ENCODE data around the gene LINC01488.

DNA sequence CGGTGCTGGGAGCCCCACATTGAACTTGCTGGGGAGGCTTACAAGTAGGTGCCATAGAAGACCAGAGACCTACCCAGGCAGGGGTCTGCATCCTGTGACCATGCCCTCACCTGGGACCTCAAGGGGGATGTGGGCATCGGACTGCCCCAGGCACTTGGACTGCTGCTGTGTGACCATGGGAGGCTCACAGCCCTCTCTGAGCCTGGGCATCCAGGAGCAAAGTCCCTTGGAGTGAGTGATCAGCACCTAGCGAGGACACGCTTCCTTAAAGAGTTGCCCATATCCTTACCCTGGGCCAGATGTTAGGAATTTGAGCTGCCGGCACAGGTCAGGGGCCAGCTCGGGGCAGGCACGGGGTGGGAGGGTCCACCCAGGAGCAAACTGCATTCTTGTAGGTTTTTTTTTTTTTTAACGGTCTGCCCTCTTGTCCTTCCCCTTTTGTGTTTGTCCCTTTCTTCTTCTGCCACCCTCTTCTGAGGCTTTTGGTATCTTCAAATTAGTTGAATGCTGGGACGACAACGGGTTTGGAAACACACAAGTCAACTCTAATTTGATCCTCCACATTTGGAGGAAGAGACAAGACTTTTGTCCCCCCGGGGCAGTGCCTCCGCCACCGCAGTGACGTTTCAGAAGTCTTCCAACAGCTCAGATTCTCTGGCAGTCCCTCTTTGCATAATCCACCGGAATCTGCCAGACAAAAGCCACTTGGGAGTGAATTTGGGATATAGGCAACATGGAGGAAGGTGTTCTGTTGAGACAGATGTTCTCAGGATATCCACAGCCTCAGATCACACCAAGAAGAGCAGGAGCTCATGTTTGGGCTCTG, 46.1 kb upstream of the LINC01488 start:
- TF ChIP-seq POLR2AphosphoS5 (IDR thresholded peaks at IDR 0.05; ENCODE audit: low read depth) (no peak), CTCF (conservative IDR thresholded peaks at IDR 0.05; ENCODE audit: low read depth in 2 of 2) (no peak), CREB1 (CRISPR knock-in tag; IDR thresholded peaks at IDR 0.05; ENCODE audit: low read depth) (no peak), EZH2phosphoT487 (IDR thresholded peaks at IDR 0.05; ENCODE audit: unreplicated experiment) (no peak), EZH2 (IDR thresholded peaks at IDR 0.05; ENCODE audit: low read depth, unreplicated experiment) (no peak)
